GM12878 (cell line): ENCODE results near the gene C6orf52. TPM values are rescaled to one million over a fixed set of nuclear protein-coding genes. Genes with fewer than 3 reads are reported as not detected.

ENCODE experiments used
- ATAC-seq: fragments of 200-7000 bp; cut with Tn5 transposase; 3 replicates; pipeline ENCODE4 v1.9.1; 2020; ENCODE audit warnings: mild to moderate bottlenecking, moderate library complexity
- BruUV-seq: library from RNA; stranded (reverse); fragments of 400-500 nt; replicated peaks from 2 replicates; lab custom pipeline; 2021; lab: Mats Ljungman, UMichigan
- CTCF ChIA-PET: fragments of 300-600 bp; sonication (Branson Sonifier 250); formaldehyde crosslinking; extraction: SDS; loops from one replicate; lab custom pipeline; 2021; ENCODE audit warnings: inconsistent platforms; lab: Yijun Ruan, JAX
- POLR2A ChIA-PET: fragments of 350-600 bp; formaldehyde crosslinking; extraction: SDS; loops from one replicate; lab custom pipeline; 2021; ENCODE audit warnings: inconsistent platforms; lab: Charles Lee
- RAD21 ChIA-PET: fragments of 300-600 bp; sonication (Branson Sonifier 250); formaldehyde crosslinking; loops from one replicate; lab custom pipeline; 2023; ENCODE audit warnings: antibody characterized with exemption; ENCODE audit not compliant: unreplicated experiment; lab: Charles Lee
- SMC1A ChIA-PET: fragments of 300-600 bp; sonication (Branson Sonifier 250); formaldehyde crosslinking; loops from one replicate; lab custom pipeline; 2023; ENCODE audit not compliant: unreplicated experiment, uncharacterized antibody; lab: Charles Lee
- DNase-seq: peaks from one replicate; pipeline ENCODE4 v3.0.0-alpha.2; 2011; ENCODE audit warnings: low read depth, low spot score
- FAIRE-seq: peaks from 3 replicates; lab custom pipeline; 2011; peaks lifted over from hg19 to GRCh38; lab: Jason Lieb, UNC
- H2AFZ ChIP-seq: 2 replicates; pipeline ENCODE4 v1.6.0; 2011; ENCODE audit warnings: low read depth, low read length, control low read depth; ENCODE audit not compliant: control insufficient read depth
- H3K27ac ChIP-seq: 2 replicates; pipeline ENCODE4 v1.5.1; 2011; ENCODE audit warnings: control low read depth; ENCODE audit not compliant: control insufficient read depth, insufficient read depth
- H3K27me3 ChIP-seq, 2 experiments: replicated peaks in 1 of 2; 2 replicates each; pipeline versions ENCODE4 v1.6.0 to v1.6.1; 2011; ENCODE audit warnings: low read length in 1 of 2; ENCODE audit not compliant: control insufficient read depth in 2 of 2, insufficient read depth in 2 of 2
- H3K36me3 ChIP-seq, 2 experiments: 2 replicates each; pipeline ENCODE4 v1.5.1; 2011; ENCODE audit warnings: low read length in 1 of 2; ENCODE audit not compliant: control insufficient read depth in 2 of 2, insufficient read depth in 2 of 2
- H3K4me1 ChIP-seq: 2 replicates; pipeline ENCODE4 v1.6.1; 2011; ENCODE audit warnings: mild to moderate bottlenecking, low read length, moderate library complexity, mixed read lengths; ENCODE audit not compliant: control insufficient read depth, insufficient read depth
- H3K4me2 ChIP-seq: 2 replicates; pipeline ENCODE4 v1.6.0; 2011; ENCODE audit warnings: control low read depth; ENCODE audit not compliant: control insufficient read depth, insufficient read depth
- H3K4me3 ChIP-seq: fragments of 200-600 bp; sonication (generic); 2 replicates; pipeline ENCODE4 v1.5.1; 2016
- H3K79me2 ChIP-seq: 2 replicates; pipeline ENCODE4 v1.6.0; 2011; ENCODE audit warnings: low read length; ENCODE audit not compliant: control insufficient read depth, insufficient read depth
- H3K9ac ChIP-seq: 2 replicates; pipeline ENCODE4 v1.8.0; 2011; ENCODE audit warnings: low read length, control low read depth, mixed read lengths; ENCODE audit not compliant: control insufficient read depth, insufficient read depth
- H3K9me3 ChIP-seq: replicated peaks from 3 replicates; pipeline ENCODE4 v1.5.1; 2011; ENCODE audit warnings: mild to moderate bottlenecking, low read length; ENCODE audit not compliant: control insufficient read depth, insufficient read depth
- H4K20me1 ChIP-seq: 2 replicates; pipeline ENCODE4 v1.6.0; 2011; ENCODE audit not compliant: control insufficient read depth, insufficient read depth
- CEBPZ ChIP-seq: fragments of 150-350 bp; IDR thresholded peaks from 2 replicates; pipeline ENCODE4 v1.6.1; 2016; ENCODE audit warnings: low read depth, low read length
- E2F4 ChIP-seq: IDR thresholded peaks from 2 replicates; pipeline ENCODE4 v1.6.1; 2012; ENCODE audit warnings: low read depth, low read length, improper control_type of control experiment
- HDGF ChIP-seq: fragments of 450-650 bp; IDR thresholded peaks from 2 replicates; pipeline ENCODE4 v1.6.1; 2016; ENCODE audit warnings: antibody characterized with exemption
- IRF5 ChIP-seq: fragments of 450-650 bp; IDR thresholded peaks from 2 replicates; pipeline ENCODE4 v1.6.1; 2017; ENCODE audit warnings: borderline replicate concordance
- LARP7 ChIP-seq: fragments of 450-650 bp; IDR thresholded peaks from 2 replicates; pipeline ENCODE4 v1.6.1; 2017; ENCODE audit warnings: mild to moderate bottlenecking
- MAX ChIP-seq: IDR thresholded peaks from 2 replicates; pipeline ENCODE4 v1.6.1; 2012; ENCODE audit warnings: low read depth, low read length, improper control_type of control experiment
- NFYB ChIP-seq: IDR thresholded peaks from 2 replicates; pipeline ENCODE4 v1.6.1; 2011; ENCODE audit warnings: low read depth, mild to moderate bottlenecking, low read length, improper control_type of control experiment, moderate library complexity; ENCODE audit not compliant: insufficient read depth
- NRF1 ChIP-seq: conservative IDR thresholded peaks from 2 replicates; pipeline ENCODE4 v1.6.1; 2011; ENCODE audit warnings: mild to moderate bottlenecking, low read depth, low read length, improper control_type of control experiment
- PKNOX1 ChIP-seq: fragments of 450-650 bp; IDR thresholded peaks from 2 replicates; pipeline ENCODE4 v1.6.1; 2016; ENCODE audit warnings: mild to moderate bottlenecking
- SIX5 ChIP-seq: IDR thresholded peaks from 2 replicates; pipeline ENCODE4 v1.6.1; 2011; ENCODE audit warnings: mild to moderate bottlenecking, low read depth, low read length, moderate library complexity; ENCODE audit not compliant: severe bottlenecking
- SMAD1 ChIP-seq: fragments of 450-650 bp; IDR thresholded peaks from 2 replicates; pipeline ENCODE4 v1.6.1; 2018; ENCODE audit warnings: mild to moderate bottlenecking, low read depth; ENCODE audit not compliant: partially characterized antibody
- SMARCA5 ChIP-seq: fragments of 450-650 bp; IDR thresholded peaks from 2 replicates; pipeline ENCODE4 v1.6.1; 2017; ENCODE audit warnings: mild to moderate bottlenecking
- SREBF1 ChIP-seq: IDR thresholded peaks from 2 replicates; pipeline ENCODE4 v1.6.1; 2012; ENCODE audit warnings: mild to moderate bottlenecking, low read length
- YBX1 ChIP-seq: fragments of 450-650 bp; IDR thresholded peaks from 2 replicates; pipeline ENCODE4 v1.6.1; 2016; ENCODE audit warnings: antibody characterized with exemption
- WGBS: methylation state at CpG from one replicate; pipeline ENCODE4 v1.1.6; 2016; ENCODE audit warnings: low lambda C conversion rate; ENCODE audit not compliant: insufficient replicate concordance, insufficient coverage; ENCODE audit errors: missing lambda C conversion rate; 5-methylcytosine and 5-hydroxymethylcytosine counted together
- in situ Hi-C: fragments of 300-500 bp; cut with MboI; formaldehyde crosslinking; loops from 9 replicates; pipeline ENCODE4 v1.14.3; 2018; ENCODE audit warnings: mixed read lengths
- intact Hi-C: fragments of 100-400 bp; cut with micrococcal nuclease; formaldehyde crosslinking; loops from one replicate; pipeline ENCODE4 v1.14.2; 2022; ENCODE audit not compliant: unreplicated experiment
- polyA plus RNA-seq, 11 experiments: library from polyadenylated mRNA; depleted of rRNA in 4 of 11; unstranded in 6 of 11; stranded (reverse) in 5 of 11; fragments of >200 nt; fragmentation: Nextera tagmentation in 4 of 11; fragmentation: Illumina TruSeq in 1 of 11; extraction: Ambion mirVana in 4 of 11; extraction: Trizol in 1 of 11; gene quantifications; 1 replicate in 1 of 11; 2 replicates in 10 of 11; pipeline versions ENCODE4 v1.2.1 to v1.2.3, GENCODE V29; 2011 to 2016; ENCODE audit warnings: inconsistent platforms in 2 of 11, missing spikeins in 2 of 11, low read depth in 1 of 11
- total RNA-seq, 4 experiments: library from RNA; depleted of rRNA in 3 of 4; stranded (reverse); fragments of >200 nt in 3 of 4; fragmentation: Illumina TruSeq in 1 of 4; extraction: Trizol in 1 of 4; gene quantifications; 2 replicates each; pipeline versions ENCODE4 v1.2.1 to v1.2.3, GENCODE V29; 2013 to 2021

C6orf52 gene
- total and polyA plus RNA-seq, 10 of the 15 experiments (the other 5 are each of a cell fraction or from before 2014, with no cell fraction given), result 2.7 to 15.1 (median 4.9) TPM

- no TSS peak for BruUV-seq
- intact Hi-C loops, result loop anchor here (1.0 to 10.0 kb wide), 2 partner anchors 24 to 189 kb away; partner anchors contain the start of gene TMEM14B
- H3K4me1 ChIP-seq, result peaks cover 4% of the 10 kb centered on the region
Observed at GRCh38 chr6:10723567-10723881, 29.1 kb upstream of the C6orf52 start.

More at GRCh38 chr6:10723567-10723881, 29.1 kb upstream of the C6orf52 start:
- in situ Hi-C loops, result no loop called here
- peak overlapping the region; percentile 90 for H3K9ac ChIP-seq
- DNase-seq (no peak), FAIRE-seq (no peak), ATAC-seq (peak; percentile 1; the same call in 1 of the 3 replicates)
- ChIA-PET CTCF (interaction anchor here (0.8 to 2.1 kb wide), 3 partner anchors 24 to 212 kb away, joined by 3 to 11 read pairs (median 5); partner anchors contain the start of gene TMEM14B), RAD21 (interaction anchor here (0.6 to 1.5 kb wide), 4 partner anchors 24 to 245 kb away, joined by 3 to 7 read pairs (median 4); partner anchors contain the start of genes C6orf52, PAK1IP1 and TMEM14B), SMC1A (interaction anchor here (0.8 to 4.1 kb wide), 5 partner anchors 18 to 213 kb away, joined by 3 to 46 read pairs (median 5); partner anchors contain the start of genes C6orf52, PAK1IP1 and TMEM14B), POLR2A (interaction anchor here (0.6 to 6.0 kb wide), 4 partner anchors 24 to 1580 kb away, joined by 4 to 40 read pairs (median 5); partner anchors contain the start of genes C6orf52, PAK1IP1 and TMEM14B)
- TF ChIP-seq SIX5 (no peak), IRF5 (no peak), NFYB (no peak), CEBPZ (no peak), SMAD1 (no peak), YBX1 (no peak), HDGF (no peak), MAX (no peak), LARP7 (no peak), PKNOX1 (no peak), NRF1 (no peak), SMARCA5 (no peak), E2F4 (no peak), SREBF1 (no peak)
- H3K27me3 ChIP-seq, result no peaks in the 10 kb centered on the region
- H3K4me3 ChIP-seq, result peak overlapping the region; percentile 97
- peak overlapping the region; percentile 68 for H2AFZ ChIP-seq
- H3K4me2 ChIP-seq, result peak overlapping the region; percentile 61
- H3K36me3 ChIP-seq, result no peaks in the 10 kb centered on the region; a peak in 1 of 4 replicates
- H3K9me3 ChIP-seq, result peaks cover 6% of the 10 kb centered on the region
- peak overlapping the region; percentile 63 for H3K27ac ChIP-seq
- WGBS, result 55% methylated on average over 7 of the region's 7 CpGs
- no peaks in the 10 kb centered on the region for H4K20me1 ChIP-seq
- peaks cover 13% of the 10 kb centered on the region for H3K79me2 ChIP-seq
